Neural cell (in vitro differentiated cells): ENCODE data around the gene CDK5RAP2.

Source experiments
- EZH2 ChIP-seq: fragments of 200-600, 300-800 bp; shearing (Covaris generic), sonication (generic); IDR thresholded peaks from 2 replicates; pipeline ENCODE4 v1.6.1; 2014; ENCODE audit warnings: antibody characterized with exemption, low read length, borderline replicate concordance, mild to moderate bottlenecking; ENCODE audit not compliant: insufficient read depth, poor library complexity, severe bottlenecking
- POLR2AphosphoS5 ChIP-seq: IDR thresholded peaks from 2 replicates; pipeline ENCODE4 v1.6.1; 2012
- SMC3 ChIP-seq: fragments of 450-650 bp; conservative IDR thresholded peaks from 2 replicates; pipeline ENCODE4 v1.6.1; 2014; ENCODE audit warnings: antibody characterized with exemption, mild to moderate bottlenecking, moderate library complexity; ENCODE audit not compliant: poor library complexity
- TAF1 ChIP-seq: IDR thresholded peaks from 2 replicates; pipeline ENCODE4 v1.6.1; 2012; ENCODE audit warnings: low read depth
- TF ChIP-seq, protein P1 (sequence below): fragments of 450-650 bp; IDR thresholded peaks from 2 replicates; pipeline ENCODE4 v1.5.1; 2014; ENCODE audit warnings: antibody characterized with exemption, mild to moderate bottlenecking, moderate library complexity; ENCODE audit not compliant: poor library complexity, severe bottlenecking
- TF ChIP-seq, protein P2 (sequence below): IDR thresholded peaks from 2 replicates; pipeline ENCODE4 v1.6.1; 2012; ENCODE audit warnings: borderline replicate concordance

DNA sequence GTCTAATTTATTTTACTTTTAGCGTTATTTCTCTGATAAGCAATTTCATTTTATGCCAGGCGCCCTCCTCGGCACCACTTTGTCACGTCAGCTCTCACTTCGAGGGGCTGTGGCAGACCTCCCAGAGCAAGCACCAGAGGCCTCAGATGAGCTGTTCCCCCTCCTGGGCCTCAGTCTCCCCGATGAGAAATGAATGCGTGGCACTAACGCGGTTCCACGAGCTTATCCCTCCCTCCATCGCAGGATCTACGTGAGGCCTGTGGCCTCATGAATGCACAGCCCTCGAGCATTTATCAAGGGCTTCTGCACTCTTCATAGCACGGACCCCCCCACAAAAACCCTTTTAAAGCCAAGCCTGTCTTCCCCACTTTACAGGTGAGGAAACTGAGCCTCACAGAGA is 205.2 kb downstream of the CDK5RAP2 start:
- TF ChIP-seq, protein P1, sequence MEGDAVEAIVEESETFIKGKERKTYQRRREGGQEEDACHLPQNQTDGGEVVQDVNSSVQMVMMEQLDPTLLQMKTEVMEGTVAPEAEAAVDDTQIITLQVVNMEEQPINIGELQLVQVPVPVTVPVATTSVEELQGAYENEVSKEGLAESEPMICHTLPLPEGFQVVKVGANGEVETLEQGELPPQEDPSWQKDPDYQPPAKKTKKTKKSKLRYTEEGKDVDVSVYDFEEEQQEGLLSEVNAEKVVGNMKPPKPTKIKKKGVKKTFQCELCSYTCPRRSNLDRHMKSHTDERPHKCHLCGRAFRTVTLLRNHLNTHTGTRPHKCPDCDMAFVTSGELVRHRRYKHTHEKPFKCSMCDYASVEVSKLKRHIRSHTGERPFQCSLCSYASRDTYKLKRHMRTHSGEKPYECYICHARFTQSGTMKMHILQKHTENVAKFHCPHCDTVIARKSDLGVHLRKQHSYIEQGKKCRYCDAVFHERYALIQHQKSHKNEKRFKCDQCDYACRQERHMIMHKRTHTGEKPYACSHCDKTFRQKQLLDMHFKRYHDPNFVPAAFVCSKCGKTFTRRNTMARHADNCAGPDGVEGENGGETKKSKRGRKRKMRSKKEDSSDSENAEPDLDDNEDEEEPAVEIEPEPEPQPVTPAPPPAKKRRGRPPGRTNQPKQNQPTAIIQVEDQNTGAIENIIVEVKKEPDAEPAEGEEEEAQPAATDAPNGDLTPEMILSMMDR = no peak
- TF ChIP-seq EZH2 = no peak
- TF ChIP-seq POLR2AphosphoS5 = no peak
- no peak for TF ChIP-seq TAF1
- no peak for TF ChIP-seq SMC3
- TF ChIP-seq, protein P2, sequence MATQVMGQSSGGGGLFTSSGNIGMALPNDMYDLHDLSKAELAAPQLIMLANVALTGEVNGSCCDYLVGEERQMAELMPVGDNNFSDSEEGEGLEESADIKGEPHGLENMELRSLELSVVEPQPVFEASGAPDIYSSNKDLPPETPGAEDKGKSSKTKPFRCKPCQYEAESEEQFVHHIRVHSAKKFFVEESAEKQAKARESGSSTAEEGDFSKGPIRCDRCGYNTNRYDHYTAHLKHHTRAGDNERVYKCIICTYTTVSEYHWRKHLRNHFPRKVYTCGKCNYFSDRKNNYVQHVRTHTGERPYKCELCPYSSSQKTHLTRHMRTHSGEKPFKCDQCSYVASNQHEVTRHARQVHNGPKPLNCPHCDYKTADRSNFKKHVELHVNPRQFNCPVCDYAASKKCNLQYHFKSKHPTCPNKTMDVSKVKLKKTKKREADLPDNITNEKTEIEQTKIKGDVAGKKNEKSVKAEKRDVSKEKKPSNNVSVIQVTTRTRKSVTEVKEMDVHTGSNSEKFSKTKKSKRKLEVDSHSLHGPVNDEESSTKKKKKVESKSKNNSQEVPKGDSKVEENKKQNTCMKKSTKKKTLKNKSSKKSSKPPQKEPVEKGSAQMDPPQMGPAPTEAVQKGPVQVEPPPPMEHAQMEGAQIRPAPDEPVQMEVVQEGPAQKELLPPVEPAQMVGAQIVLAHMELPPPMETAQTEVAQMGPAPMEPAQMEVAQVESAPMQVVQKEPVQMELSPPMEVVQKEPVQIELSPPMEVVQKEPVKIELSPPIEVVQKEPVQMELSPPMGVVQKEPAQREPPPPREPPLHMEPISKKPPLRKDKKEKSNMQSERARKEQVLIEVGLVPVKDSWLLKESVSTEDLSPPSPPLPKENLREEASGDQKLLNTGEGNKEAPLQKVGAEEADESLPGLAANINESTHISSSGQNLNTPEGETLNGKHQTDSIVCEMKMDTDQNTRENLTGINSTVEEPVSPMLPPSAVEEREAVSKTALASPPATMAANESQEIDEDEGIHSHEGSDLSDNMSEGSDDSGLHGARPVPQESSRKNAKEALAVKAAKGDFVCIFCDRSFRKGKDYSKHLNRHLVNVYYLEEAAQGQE = no peak
